Central memory CD8-positive, alpha-beta T cell (primary cell): ENCODE results near the gene FAM200C.

Experiments
- ATAC-seq: fragments of 150-1000 bp; cut with Tn5 transposase; replicated peaks from 2 replicates; pipeline ENCODE4 v1.10.0; 2022; ENCODE audit warnings: mild to moderate bottlenecking, moderate FRiP score, moderate number of reproducible peaks; ENCODE audit not compliant: poor library complexity, severe bottlenecking; ENCODE audit errors: extremely low read depth
- DNase-seq, 2 donors: peaks; one replicate each; pipeline ENCODE4 v3.0.0; 2021; ENCODE audit warnings: low spot score in 2 of 2
- H3K27ac Mint-ChIP-seq: one replicate; pipeline ENCODE4 v1.8.0; 2022; ENCODE audit warnings: low read depth, mild to moderate bottlenecking, moderate library complexity, mixed read lengths
- H3K27me3 Mint-ChIP-seq: one replicate; pipeline ENCODE4 v1.8.0; 2022; ENCODE audit warnings: mixed read lengths
- H3K36me3 Mint-ChIP-seq: one replicate; pipeline ENCODE4 v1.8.0; 2022; ENCODE audit warnings: mild to moderate bottlenecking, moderate library complexity, mixed read lengths; ENCODE audit not compliant: insufficient read depth
- H3K4me1 Mint-ChIP-seq: one replicate; pipeline ENCODE4 v1.8.0; 2022; ENCODE audit warnings: mixed read lengths
- H3K4me3 Mint-ChIP-seq: one replicate; pipeline ENCODE4 v1.8.0; 2022; ENCODE audit warnings: mild to moderate bottlenecking, moderate library complexity, mixed read lengths
- H3K9me3 Mint-ChIP-seq: one replicate; pipeline ENCODE4 v1.8.0; 2022; ENCODE audit warnings: mixed read lengths

FAM200C gene

GRCh38 chr5:160397492-160397891 is 2.4 kb downstream of the FAM200C start:
- no peak for ATAC-seq
- no peak overlapping the region for H3K27ac Mint-ChIP-seq
- H3K27me3 Mint-ChIP-seq: no peaks in the 10 kb centered on the region
- DNase-seq: no peak
- H3K4me1 Mint-ChIP-seq: peaks cover 23% of the 10 kb centered on the region
- H3K9me3 Mint-ChIP-seq: no peaks in the 10 kb centered on the region
- H3K36me3 Mint-ChIP-seq: peaks cover 12% of the 10 kb centered on the region
- no peak overlapping the region for H3K4me3 Mint-ChIP-seq

DNA sequence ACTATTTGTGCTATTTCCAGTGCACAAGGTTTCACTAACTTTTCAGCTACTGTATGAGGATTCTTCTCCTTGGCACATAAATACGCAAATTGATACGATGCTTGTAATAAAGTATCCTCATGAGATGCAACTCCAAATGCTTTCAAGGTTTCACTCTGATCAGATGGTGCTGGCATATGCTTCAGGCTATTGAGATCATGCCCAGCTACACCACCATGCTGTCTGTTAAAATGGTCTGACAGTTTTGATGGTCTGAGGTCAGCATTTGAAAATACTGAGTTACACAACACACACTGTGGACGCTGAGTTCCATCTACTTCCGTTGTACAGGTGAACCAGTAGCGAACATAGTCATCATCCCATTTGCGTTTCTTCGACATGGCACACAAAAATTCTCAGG is 4.7 kb downstream of the FAM200C start:
- ATAC-seq: no peak
- H3K9me3 Mint-ChIP-seq: no peaks in the 10 kb centered on the region
- no peak overlapping the region for H3K4me3 Mint-ChIP-seq
- no peak for DNase-seq
- H3K27me3 Mint-ChIP-seq: no peaks in the 10 kb centered on the region
- H3K4me1 Mint-ChIP-seq: peaks cover 16% of the 10 kb centered on the region
- peaks cover 3% of the 10 kb centered on the region for H3K36me3 Mint-ChIP-seq
- no peak overlapping the region for H3K27ac Mint-ChIP-seq

GRCh38 chr5:160390787-160391696 is 8.8 kb downstream of the FAM200C start:
- DNase-seq: no peak
- H3K4me3 Mint-ChIP-seq: no peak overlapping the region
- no peaks in the 10 kb centered on the region for H3K36me3 Mint-ChIP-seq
- H3K9me3 Mint-ChIP-seq: peaks cover 6% of the 10 kb centered on the region
- no peak overlapping the region for H3K27ac Mint-ChIP-seq
- no peaks in the 10 kb centered on the region for H3K27me3 Mint-ChIP-seq
- H3K4me1 Mint-ChIP-seq: no peaks in the 10 kb centered on the region
- no peak for ATAC-seq

GRCh38 chr5:160387445-160387844 is 12.4 kb downstream of the FAM200C start:
- H3K36me3 Mint-ChIP-seq: no peaks in the 10 kb centered on the region
- H3K27me3 Mint-ChIP-seq: no peaks in the 10 kb centered on the region

GRCh38 chr5:160385496-160385895 is 14.4 kb downstream of the FAM200C start:
- Mint-ChIP-seq H3K9me3 (peaks cover 6% of the 10 kb centered on the region), H3K4me1 (no peaks in the 10 kb centered on the region), H3K27ac (no peak overlapping the region), H3K36me3 (no peaks in the 10 kb centered on the region), H3K27me3 (peaks cover 16% of the 10 kb centered on the region), H3K4me3 (no peak overlapping the region)
- no peak for DNase-seq
- no peak for ATAC-seq

More at GRCh38 chr5:160387445-160387844, 12.4 kb downstream of the FAM200C start:
- DNase-seq (no peak), ATAC-seq (no peak)
- H3K4me1 Mint-ChIP-seq: no peaks in the 10 kb centered on the region
- H3K4me3 Mint-ChIP-seq: no peak overlapping the region
- no peak overlapping the region for H3K27ac Mint-ChIP-seq
- peaks cover 6% of the 10 kb centered on the region for H3K9me3 Mint-ChIP-seq

GRCh38 chr5:160384681-160385080 is 15.2 kb downstream of the FAM200C start:
- H3K4me1 Mint-ChIP-seq: no peaks in the 10 kb centered on the region
- DNase-seq (no peak), ATAC-seq (no peak)
- no peaks in the 10 kb centered on the region for H3K36me3 Mint-ChIP-seq
- no peak overlapping the region for H3K27ac Mint-ChIP-seq
- H3K27me3 Mint-ChIP-seq: peaks cover 23% of the 10 kb centered on the region
- peaks cover 6% of the 10 kb centered on the region for H3K9me3 Mint-ChIP-seq
- H3K4me3 Mint-ChIP-seq: no peak overlapping the region

- ATAC-seq (no peak), DNase-seq (no peak)
- Mint-ChIP-seq H3K4me1 (no peaks in the 10 kb centered on the region), H3K4me3 (no peak overlapping the region), H3K36me3 (no peaks in the 10 kb centered on the region), H3K27ac (no peak overlapping the region), H3K9me3 (no peaks in the 10 kb centered on the region), H3K27me3 (peaks cover 40% of the 10 kb centered on the region)
These were observed 17.5 kb downstream of the FAM200C start for GRCh38 chr5:160382346-160382745.

DNA sequence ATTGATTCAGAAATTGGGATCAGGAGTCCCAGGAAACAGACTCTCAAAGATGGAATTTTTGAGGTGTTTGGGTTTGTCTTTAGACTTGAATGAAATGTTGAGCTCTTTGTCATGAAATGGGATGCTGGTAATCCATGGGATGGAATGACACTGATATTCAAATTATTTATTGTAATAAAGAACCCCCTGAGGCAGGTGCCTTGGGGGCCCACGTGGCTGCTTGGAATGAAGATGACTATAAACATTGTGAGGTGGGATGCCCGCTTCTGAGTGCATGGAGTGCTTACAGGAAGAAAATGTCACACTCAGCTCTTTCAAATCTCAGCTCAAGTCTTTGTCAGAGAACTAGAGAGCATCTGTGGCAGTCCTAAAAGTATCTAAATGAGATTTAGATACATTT is 19.8 kb downstream of the FAM200C start:
- ATAC-seq (no peak), DNase-seq (no peak)
- Mint-ChIP-seq H3K27me3 (peaks cover 60% of the 10 kb centered on the region), H3K9me3 (no peaks in the 10 kb centered on the region), H3K4me3 (no peak overlapping the region), H3K4me1 (no peaks in the 10 kb centered on the region), H3K27ac (no peak overlapping the region), H3K36me3 (no peaks in the 10 kb centered on the region)

DNA sequence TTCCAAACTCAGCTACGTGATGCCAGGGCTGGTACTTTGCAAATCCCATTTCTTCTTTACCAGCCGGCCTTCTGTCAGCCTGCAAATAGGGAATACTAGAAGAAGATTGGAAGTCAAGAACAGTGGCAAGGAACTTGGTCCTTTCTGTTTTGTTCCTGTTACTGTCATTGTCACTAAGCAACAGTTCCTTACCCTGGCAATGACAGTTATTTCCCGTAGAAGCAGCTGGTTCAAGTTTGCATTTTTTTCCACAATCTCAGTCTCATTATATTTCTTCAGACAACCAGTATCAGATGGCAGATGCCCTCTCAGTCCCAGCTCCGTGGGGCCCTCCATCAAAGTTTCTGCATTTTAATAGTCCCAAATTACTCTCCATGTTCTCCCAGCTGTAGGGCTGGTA is 20.3 kb downstream of the FAM200C start:
- H3K27me3 Mint-ChIP-seq: peaks cover 65% of the 10 kb centered on the region

DNA sequence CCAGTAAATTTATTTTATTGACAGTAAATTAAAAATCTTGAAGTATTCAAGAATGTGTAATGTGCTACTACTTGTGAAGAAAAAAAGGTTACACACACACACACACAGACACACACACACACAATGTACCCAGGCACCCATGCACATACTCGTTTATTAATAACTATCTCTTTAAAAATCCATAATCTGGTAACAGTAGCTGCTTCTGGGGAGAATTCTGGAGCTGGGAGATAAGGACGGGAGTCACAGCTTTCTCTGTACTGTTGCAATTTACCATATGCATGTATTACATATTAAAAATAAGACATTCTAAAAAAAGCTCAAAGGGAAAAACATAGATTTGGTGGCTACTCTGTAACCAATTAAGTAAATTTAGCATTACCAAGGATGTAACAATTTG is 21.5 kb downstream of the FAM200C start:
- H3K27ac Mint-ChIP-seq: no peak overlapping the region
- no peaks in the 10 kb centered on the region for H3K4me1 Mint-ChIP-seq
- no peaks in the 10 kb centered on the region for H3K36me3 Mint-ChIP-seq
- H3K9me3 Mint-ChIP-seq: no peaks in the 10 kb centered on the region
- H3K27me3 Mint-ChIP-seq: peaks cover 77% of the 10 kb centered on the region
- no peak overlapping the region for H3K4me3 Mint-ChIP-seq
- ATAC-seq: no peak
- no peak for DNase-seq

More for the DNA sequence above, 20.3 kb downstream of the FAM200C start:
- no peaks in the 10 kb centered on the region for H3K36me3 Mint-ChIP-seq
- no peaks in the 10 kb centered on the region for H3K9me3 Mint-ChIP-seq
- H3K4me3 Mint-ChIP-seq: no peak overlapping the region
- DNase-seq (no peak), ATAC-seq (no peak)
- no peak overlapping the region for H3K27ac Mint-ChIP-seq
- no peaks in the 10 kb centered on the region for H3K4me1 Mint-ChIP-seq

- H3K27me3 Mint-ChIP-seq: peaks cover 84% of the 10 kb centered on the region
- DNase-seq: no peak
- H3K4me1 Mint-ChIP-seq: no peaks in the 10 kb centered on the region
These were observed 22.2 kb downstream of the FAM200C start for GRCh38 chr5:160377651-160378050.

DNA sequence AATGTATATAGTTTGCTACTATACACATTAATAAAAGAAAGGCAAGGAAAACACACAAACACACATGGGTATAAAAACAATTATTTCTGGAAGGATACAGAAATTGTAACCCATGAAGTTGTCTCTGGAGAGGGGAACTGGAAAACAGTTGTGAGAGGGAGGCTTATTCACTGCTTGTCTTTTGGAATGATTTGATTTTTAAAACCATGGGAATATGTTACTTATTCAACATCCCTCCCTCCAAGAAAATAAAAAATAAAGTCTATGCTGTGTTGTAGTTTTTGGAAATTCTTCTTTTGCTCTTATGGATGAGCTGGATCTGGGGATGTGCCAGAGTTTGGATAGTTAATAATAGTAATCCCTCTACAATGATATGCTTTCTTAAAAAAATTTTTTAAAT is 23.4 kb downstream of the FAM200C start:
- no peak overlapping the region for H3K4me3 Mint-ChIP-seq
- no peak for DNase-seq
- H3K4me1 Mint-ChIP-seq: no peaks in the 10 kb centered on the region
- H3K36me3 Mint-ChIP-seq: no peaks in the 10 kb centered on the region
- no peaks in the 10 kb centered on the region for H3K9me3 Mint-ChIP-seq
- no peak overlapping the region for H3K27ac Mint-ChIP-seq
- H3K27me3 Mint-ChIP-seq: peaks cover 89% of the 10 kb centered on the region
- ATAC-seq: no peak

More at GRCh38 chr5:160377651-160378050, 22.2 kb downstream of the FAM200C start:
- H3K9me3 Mint-ChIP-seq: no peaks in the 10 kb centered on the region
- no peak overlapping the region for H3K4me3 Mint-ChIP-seq
- no peak overlapping the region for H3K27ac Mint-ChIP-seq
- H3K36me3 Mint-ChIP-seq: no peaks in the 10 kb centered on the region
- ATAC-seq: no peak

- no peaks in the 10 kb centered on the region for H3K9me3 Mint-ChIP-seq
- no peaks in the 10 kb centered on the region for H3K36me3 Mint-ChIP-seq
- H3K27ac Mint-ChIP-seq: no peak overlapping the region
- no peak overlapping the region for H3K4me3 Mint-ChIP-seq
- no peaks in the 10 kb centered on the region for H3K4me1 Mint-ChIP-seq
- no peak for ATAC-seq
- H3K27me3 Mint-ChIP-seq: peaks cover 89% of the 10 kb centered on the region
- no peak for DNase-seq
These were observed 24.2 kb downstream of the FAM200C start for GRCh38 chr5:160375701-160376100.
